Activated CD8-positive, alpha-beta memory T cell treated with anti-CD3 and anti-CD28 coated beads for 1 hour (primary cell): ENCODE measurements around the gene NUP107.

Experiments used
- DNase-seq, 2 donors: peaks; one replicate each; pipeline ENCODE4 v3.0.0-alpha.2; 2020; ENCODE audit warnings: low read depth in 1 of 2; ENCODE audit errors: extremely low read depth in 1 of 2

NUP107 gene

DNA sequence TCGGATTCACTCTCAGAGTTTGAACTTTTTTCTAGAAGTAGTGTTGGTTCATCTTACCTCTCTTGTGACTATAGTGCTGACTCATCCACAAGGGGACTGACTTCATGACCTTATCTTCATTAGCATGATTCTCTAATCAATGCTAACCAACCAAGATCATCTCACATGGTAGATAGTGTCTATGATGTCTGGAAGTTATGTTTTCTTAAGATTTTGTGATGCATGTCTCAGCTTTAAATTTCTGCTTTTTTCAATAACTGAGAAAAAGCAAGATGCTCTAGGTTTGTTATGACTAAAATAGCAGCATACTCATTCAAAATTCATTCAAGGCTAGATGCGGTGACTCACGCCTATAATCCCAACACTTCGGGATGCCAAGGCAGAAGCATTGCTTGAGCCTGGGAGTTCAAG lies 46.9 kb downstream of the NUP107 start:
- DNase-seq, result no peak

GRCh38 chr12:68739891-68740290 lies 53.1 kb downstream of the NUP107 start:
- DNase-seq, result no peak

GRCh38 chr12:68743356-68743755 lies 56.6 kb downstream of the NUP107 start:
- DNase-seq, result no peak

GRCh38 chr12:68745376-68745903 lies 58.7 kb downstream of the NUP107 start:
- DNase-seq, result no peak

GRCh38 chr12:68745904-68746571 lies 59.3 kb downstream of the NUP107 start, which contains the start of gene SLC35E3:
Gene SLC35E3 (plus strand): TSS chr12:68746176. CDS start chr12:68746378, 202 bp downstream.
- DNase-seq, result peak; percentile 71 to 84

- peak in 1 of 2 donors; percentile 0 for DNase-seq
These were observed 59.9 kb downstream of the NUP107 start for GRCh38 chr12:68746572-68747180.

- no peak for DNase-seq
These were observed 62.7 kb downstream of the NUP107 start for GRCh38 chr12:68749443-68749842.

DNA sequence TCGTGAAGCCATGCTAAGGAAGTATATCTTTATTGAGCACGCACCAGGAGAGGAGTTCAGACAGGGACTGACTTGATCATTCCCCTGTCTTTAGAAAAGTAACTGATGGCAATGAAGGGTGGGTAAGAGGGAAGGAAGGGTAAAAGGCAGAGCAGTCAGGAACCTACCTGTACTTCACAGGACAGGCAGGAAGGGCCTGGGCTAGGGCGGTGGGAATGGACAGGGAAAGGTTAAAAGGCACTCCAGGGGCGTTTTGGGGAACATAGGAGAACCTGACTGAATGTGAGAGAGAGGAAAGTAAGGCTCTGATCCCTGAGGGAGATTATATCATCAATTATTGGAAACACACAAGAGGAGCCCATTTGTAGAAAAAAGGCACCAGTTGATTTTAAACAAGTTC lies 63.1 kb downstream of the NUP107 start:
- DNase-seq, result no peak

- no peak for DNase-seq
These were observed 63.7 kb downstream of the NUP107 start for GRCh38 chr12:68750506-68750905.

GRCh38 chr12:68755536-68756243 lies 68.9 kb downstream of the NUP107 start:
- DNase-seq, result no peak

GRCh38 chr12:68759852-68760251 lies 73.1 kb downstream of the NUP107 start:
- DNase-seq, result no peak

- no peak for DNase-seq
These were observed 74.1 kb downstream of the NUP107 start for GRCh38 chr12:68760806-68761441.

GRCh38 chr12:68761442-68761812 lies 74.6 kb downstream of the NUP107 start:
- DNase-seq, result no peak

DNA sequence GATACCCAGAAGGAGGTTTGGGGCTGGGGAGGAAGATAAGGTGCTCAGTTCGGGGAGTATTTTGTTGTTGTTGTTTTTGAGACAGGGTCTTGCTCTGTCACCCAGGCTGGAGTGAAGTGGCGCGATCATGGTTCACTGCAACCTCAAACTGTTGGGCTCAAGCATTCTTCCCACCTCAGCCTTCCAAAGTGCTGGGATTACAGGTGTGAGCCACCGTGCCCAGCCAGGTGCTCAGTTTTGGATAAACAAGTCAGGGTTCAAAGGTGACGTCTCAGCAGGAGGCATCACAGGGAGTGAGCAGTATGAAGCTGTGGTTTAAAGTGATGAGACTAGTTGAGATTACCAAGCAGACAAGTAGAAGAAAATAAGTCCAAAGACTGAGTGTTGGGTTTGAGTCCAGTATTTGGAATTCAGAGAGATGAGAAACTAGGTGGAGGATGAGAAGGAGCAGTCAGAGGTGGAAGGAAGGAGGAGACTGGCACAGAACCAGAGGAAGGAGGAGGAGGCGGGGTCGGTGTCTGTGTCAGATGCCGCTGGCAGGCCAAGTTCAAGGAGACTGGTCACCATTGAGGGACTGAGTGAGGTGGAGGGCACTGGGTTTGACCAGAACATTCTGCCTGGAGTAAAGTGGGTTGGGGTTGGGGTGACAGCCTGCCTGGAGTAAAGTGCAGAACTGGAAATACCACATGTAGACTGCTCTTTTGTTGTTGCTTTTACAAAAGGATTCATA lies 75.3 kb downstream of the NUP107 start:
- DNase-seq, result no peak

DNA sequence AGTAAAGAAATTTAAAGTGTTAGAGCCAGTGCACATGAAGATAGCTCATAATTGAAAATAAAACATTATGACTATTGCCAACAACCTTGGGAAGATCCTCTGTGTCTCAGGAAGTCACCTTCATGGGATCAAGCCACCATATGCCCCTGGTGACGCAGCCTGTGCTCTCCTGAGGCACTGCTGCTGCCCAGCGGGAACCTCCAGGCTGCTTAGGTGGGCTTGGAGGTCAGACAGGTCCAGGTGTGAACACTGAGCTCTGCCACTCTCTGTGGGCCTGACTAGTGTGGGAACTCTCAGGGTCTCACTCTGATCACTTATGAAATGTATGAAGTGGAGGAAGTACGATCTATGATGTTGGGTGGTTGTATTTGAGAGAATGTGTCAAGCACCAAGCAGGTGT lies 75.9 kb downstream of the NUP107 start:
- DNase-seq, result no peak

DNA sequence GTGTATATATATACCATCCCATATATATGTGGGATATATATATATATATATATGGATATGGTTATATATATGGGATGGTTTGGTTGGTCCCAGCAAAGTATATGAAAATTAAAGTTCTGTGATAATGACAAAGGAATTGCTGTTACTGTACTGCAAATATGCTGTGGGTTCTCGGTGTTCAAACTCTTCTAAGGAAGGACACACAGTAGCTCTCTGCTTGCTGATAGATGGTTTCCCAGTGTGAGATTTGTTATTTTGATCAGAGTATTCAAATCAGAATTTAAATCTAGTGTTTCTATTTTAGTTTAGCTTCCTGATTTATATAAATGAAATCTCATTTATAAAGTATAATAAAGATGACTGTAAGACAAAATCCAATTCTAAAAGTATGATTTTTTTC lies 78.9 kb downstream of the NUP107 start:
- no peak for DNase-seq

DNA sequence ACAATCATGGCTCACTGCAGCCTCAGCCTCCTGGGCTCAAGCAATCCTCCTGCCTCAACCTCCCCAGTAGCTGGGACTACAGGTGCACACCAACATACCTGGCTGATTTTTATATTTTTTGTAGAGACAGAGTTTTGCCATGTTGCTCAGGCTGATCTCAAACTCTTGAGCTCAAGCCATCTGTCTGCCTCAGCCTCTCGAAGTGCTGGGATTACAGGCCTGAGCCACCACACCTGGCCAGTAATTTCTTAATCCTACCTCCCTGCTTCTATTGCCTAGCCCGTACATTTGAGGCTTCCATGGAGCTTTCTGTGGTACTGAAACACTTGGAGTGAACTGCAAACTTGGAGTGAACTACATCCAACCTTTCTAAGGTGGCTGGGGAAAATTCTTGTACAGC lies 79.9 kb downstream of the NUP107 start:
- DNase-seq, result no peak

DNA sequence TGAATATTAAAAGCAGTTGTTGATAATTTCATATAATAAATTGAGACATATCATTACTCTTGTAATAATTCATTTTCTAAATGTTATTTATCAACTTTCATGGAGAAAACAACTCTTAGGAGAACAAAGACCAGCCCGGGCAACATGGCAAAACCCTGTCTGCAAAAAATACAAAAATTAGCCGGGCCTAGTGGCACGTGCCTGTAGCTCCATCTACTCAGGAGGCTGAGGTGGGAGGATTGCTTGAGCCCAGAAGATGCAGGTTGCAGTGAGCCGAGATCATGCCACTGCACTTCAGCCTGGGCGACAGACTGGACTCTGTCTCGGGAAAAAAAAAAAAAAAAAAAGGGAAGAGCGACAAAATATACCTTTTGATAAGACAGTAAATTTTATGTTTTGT lies 80.4 kb downstream of the NUP107 start:
- no peak for DNase-seq

DNA sequence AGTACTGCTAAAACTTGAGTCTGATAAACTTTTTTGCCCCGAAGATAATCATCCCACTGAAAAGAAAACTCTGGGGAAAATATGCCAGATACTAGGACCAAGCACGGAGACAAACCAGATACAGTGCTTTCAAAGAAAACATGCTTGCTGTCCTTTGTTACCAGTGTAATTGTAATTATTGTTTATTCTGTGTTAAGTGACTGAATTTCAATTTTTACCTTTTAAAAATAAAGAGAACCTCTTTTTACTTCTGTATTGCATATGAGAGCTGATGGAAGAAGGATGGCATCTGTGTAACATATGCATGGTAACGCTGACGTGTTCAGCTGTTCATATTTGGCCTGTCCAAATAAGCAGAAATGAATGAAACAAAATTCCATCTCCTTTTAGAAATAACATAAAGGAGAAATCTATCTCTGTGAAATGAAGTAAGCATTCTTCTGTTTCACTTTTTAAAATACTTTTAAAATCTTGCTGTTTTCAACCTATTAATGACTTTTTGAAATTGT lies 81.7 kb downstream of the NUP107 start:
- no peak for DNase-seq

GRCh38 chr12:68769941-68770340 lies 83.2 kb downstream of the NUP107 start:
- DNase-seq, result no peak
